SK-N-SH treated with all-trans-retinoic acid at 6 μM for 48 hours (cell line): Measurements from ENCODE around the gene ADCY5.

Experiments used
- ATAC-seq: fragments of 200-7000 bp; cut with Tn5 transposase; 3 replicates; pipeline ENCODE4 v1.9.1; 2020; ENCODE audit warnings: mild to moderate bottlenecking, moderate library complexity
- ARNTL ChIP-seq: fragments of 450-650 bp; formaldehyde crosslinking; IDR thresholded peaks from 2 replicates; pipeline ENCODE4 v1.5.0; 2020; ENCODE audit warnings: low read depth, mild to moderate bottlenecking, moderate library complexity, borderline replicate concordance
- BACH2 ChIP-seq: fragments of 250-450 bp; sonication (Bioruptor Pico); IDR thresholded peaks from 2 replicates; pipeline ENCODE4 v1.9.0; 2021; ENCODE audit warnings: mild to moderate bottlenecking, borderline replicate concordance
- CREB5 ChIP-seq: fragments of 250-450 bp; sonication (Bioruptor Pico); IDR thresholded peaks from 2 replicates; pipeline ENCODE4 v1.5.1; 2020; ENCODE audit warnings: low read depth, mild to moderate bottlenecking, moderate library complexity
- CSDC2 ChIP-seq: fragments of 250-450 bp; sonication (Bioruptor Pico); IDR thresholded peaks from 2 replicates; pipeline ENCODE4 v1.5.0; 2020; ENCODE audit warnings: mild to moderate bottlenecking, moderate library complexity
- ESRRG ChIP-seq: fragments of 250-450 bp; sonication (Bioruptor Pico); IDR thresholded peaks from 2 replicates; pipeline ENCODE4 v1.6.1; 2021; ENCODE audit warnings: mild to moderate bottlenecking
- GLIS3 ChIP-seq: fragments of 250-450 bp; sonication (Bioruptor Pico); IDR thresholded peaks from 2 replicates; pipeline ENCODE4 v1.5.0; 2020; ENCODE audit warnings: mild to moderate bottlenecking, moderate library complexity
- OSR1 ChIP-seq: fragments of 250-450 bp; sonication (Bioruptor Pico); IDR thresholded peaks from 2 replicates; pipeline ENCODE4 v1.8.0; 2022; ENCODE audit warnings: moderate library complexity, mild to moderate bottlenecking, inconsistent platforms
- SNAI2 ChIP-seq: fragments of 250-450 bp; sonication (Bioruptor Pico); IDR thresholded peaks from 2 replicates; pipeline ENCODE4 v1.5.0; 2020; ENCODE audit warnings: mild to moderate bottlenecking, moderate library complexity
- TCF4 ChIP-seq: fragments of 250-450 bp; sonication (Bioruptor Pico); IDR thresholded peaks from 2 replicates; pipeline ENCODE4 v1.8.0; 2021; ENCODE audit warnings: mild to moderate bottlenecking, moderate library complexity, borderline replicate concordance
- TOX ChIP-seq: fragments of 250-450 bp; sonication (Bioruptor Pico); IDR thresholded peaks from 2 replicates; pipeline ENCODE4 v1.8.0; 2021; ENCODE audit warnings: mild to moderate bottlenecking, moderate library complexity, borderline replicate concordance
- ZC3H10 ChIP-seq: fragments of 250-450 bp; sonication (Bioruptor Pico); IDR thresholded peaks from 2 replicates; pipeline ENCODE4 v1.5.1; 2021; ENCODE audit warnings: mild to moderate bottlenecking, moderate library complexity
- ZFP3 ChIP-seq: fragments of 250-450 bp; sonication (Bioruptor Pico); IDR thresholded peaks from 2 replicates; pipeline ENCODE4 v1.5.0; 2020; ENCODE audit warnings: mild to moderate bottlenecking, moderate library complexity
- ZFP30 ChIP-seq: fragments of 450-650 bp; formaldehyde crosslinking; IDR thresholded peaks from 2 replicates; pipeline ENCODE4 v1.5.0; 2022; ENCODE audit warnings: mild to moderate bottlenecking, moderate library complexity
- ZNF565 ChIP-seq: fragments of 450-650 bp; formaldehyde crosslinking; conservative IDR thresholded peaks from 2 replicates; pipeline ENCODE4 v1.5.0; 2020; ENCODE audit warnings: low read depth, mild to moderate bottlenecking, moderate library complexity
- ZNF70 ChIP-seq: fragments of 450-650 bp; formaldehyde crosslinking; IDR thresholded peaks from 2 replicates; pipeline ENCODE4 v1.5.0; 2020; ENCODE audit warnings: mild to moderate bottlenecking, moderate library complexity
- ZNF8 ChIP-seq: fragments of 450-650 bp; formaldehyde crosslinking; IDR thresholded peaks from 2 replicates; pipeline ENCODE4 v1.5.0; 2020; ENCODE audit warnings: mild to moderate bottlenecking, moderate library complexity
- TF ChIP-seq, protein P1 (sequence below): fragments of 250-450 bp; sonication (Bioruptor Pico); IDR thresholded peaks from 2 replicates; pipeline ENCODE4 v1.8.0; 2020; ENCODE audit warnings: mild to moderate bottlenecking, moderate library complexity, borderline replicate concordance
- TF ChIP-seq, protein P2 (sequence below): fragments of 250-450 bp; sonication (Bioruptor Pico); IDR thresholded peaks from 2 replicates; pipeline ENCODE4 v1.8.0; 2021; ENCODE audit warnings: low read depth, mild to moderate bottlenecking, moderate library complexity, borderline replicate concordance
- TF ChIP-seq, protein P3 (sequence below): fragments of 250-450 bp; sonication (Bioruptor Pico); IDR thresholded peaks from 2 replicates; pipeline ENCODE4 v1.5.1; 2021; ENCODE audit warnings: mild to moderate bottlenecking, moderate library complexity

Gene ADCY5

GRCh38 chr3:123284399-123285010 is 164.4 kb downstream of the ADCY5 start (continued):
- TF ChIP-seq, protein P1, sequence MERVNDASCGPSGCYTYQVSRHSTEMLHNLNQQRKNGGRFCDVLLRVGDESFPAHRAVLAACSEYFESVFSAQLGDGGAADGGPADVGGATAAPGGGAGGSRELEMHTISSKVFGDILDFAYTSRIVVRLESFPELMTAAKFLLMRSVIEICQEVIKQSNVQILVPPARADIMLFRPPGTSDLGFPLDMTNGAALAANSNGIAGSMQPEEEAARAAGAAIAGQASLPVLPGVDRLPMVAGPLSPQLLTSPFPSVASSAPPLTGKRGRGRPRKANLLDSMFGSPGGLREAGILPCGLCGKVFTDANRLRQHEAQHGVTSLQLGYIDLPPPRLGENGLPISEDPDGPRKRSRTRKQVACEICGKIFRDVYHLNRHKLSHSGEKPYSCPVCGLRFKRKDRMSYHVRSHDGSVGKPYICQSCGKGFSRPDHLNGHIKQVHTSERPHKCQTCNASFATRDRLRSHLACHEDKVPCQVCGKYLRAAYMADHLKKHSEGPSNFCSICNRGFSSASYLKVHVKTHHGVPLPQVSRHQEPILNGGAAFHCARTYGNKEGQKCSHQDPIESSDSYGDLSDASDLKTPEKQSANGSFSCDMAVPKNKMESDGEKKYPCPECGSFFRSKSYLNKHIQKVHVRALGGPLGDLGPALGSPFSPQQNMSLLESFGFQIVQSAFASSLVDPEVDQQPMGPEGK (CRISPR knock-in tag) = no peak

DNA sequence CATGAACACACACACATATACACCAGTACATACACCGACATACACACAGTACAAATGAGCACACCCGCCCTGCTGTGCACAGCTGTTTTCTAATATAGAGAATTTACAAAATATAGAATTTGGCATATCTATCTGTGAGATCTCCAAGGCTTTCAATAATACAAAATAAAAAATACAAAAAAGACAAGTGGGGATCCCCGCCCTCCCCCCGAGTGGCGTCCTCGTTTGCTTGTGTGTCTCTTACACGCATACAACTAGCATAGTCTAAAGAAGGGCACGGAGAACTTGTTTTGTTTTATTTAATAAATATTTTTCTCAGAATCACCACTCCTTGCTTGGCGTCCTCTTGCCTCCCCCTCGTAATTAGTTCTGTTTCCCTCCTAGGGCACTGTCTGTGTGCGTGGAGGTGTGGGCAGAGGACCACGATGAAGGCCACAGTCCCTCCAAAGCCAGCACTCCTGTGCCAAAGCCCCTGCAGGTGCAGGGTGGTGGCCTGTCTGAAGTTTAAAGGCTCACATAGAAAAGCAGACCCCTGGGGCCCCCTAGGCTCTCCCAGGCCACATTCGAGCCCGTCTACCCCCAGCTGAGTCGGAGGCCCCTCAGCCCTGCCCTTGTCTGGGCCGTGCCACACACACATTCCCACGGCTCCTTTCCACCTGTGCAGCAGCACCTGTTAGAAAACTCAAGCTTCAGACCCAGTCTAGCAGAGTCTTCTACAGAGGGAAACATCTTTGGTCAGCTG is 165.1 kb downstream of the ADCY5 start:
- no peak for ATAC-seq

GRCh38 chr3:123283074-123283473 is 165.8 kb downstream of the ADCY5 start:
- ATAC-seq = no peak
- no peak for TF ChIP-seq ESRRG (CRISPR knock-in tag)
- TF ChIP-seq, protein P2, sequence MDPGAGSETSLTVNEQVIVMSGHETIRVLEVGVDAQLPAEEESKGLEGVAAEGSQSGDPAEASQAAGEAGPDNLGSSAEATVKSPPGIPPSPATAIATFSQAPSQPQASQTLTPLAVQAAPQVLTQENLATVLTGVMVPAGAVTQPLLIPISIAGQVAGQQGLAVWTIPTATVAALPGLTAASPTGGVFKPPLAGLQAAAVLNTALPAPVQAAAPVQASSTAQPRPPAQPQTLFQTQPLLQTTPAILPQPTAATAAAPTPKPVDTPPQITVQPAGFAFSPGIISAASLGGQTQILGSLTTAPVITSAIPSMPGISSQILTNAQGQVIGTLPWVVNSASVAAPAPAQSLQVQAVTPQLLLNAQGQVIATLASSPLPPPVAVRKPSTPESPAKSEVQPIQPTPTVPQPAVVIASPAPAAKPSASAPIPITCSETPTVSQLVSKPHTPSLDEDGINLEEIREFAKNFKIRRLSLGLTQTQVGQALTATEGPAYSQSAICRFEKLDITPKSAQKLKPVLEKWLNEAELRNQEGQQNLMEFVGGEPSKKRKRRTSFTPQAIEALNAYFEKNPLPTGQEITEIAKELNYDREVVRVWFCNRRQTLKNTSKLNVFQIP (CRISPR knock-in tag) = no peak
- TF ChIP-seq SNAI2 (CRISPR knock-in tag) = no peak
- no peak for TF ChIP-seq ZFP3
- no peak for TF ChIP-seq OSR1 (CRISPR knock-in tag)
- no peak for TF ChIP-seq ARNTL (CRISPR knock-in tag)
- TF ChIP-seq TCF4 (CRISPR knock-in tag) = no peak
- TF ChIP-seq, protein P3, sequence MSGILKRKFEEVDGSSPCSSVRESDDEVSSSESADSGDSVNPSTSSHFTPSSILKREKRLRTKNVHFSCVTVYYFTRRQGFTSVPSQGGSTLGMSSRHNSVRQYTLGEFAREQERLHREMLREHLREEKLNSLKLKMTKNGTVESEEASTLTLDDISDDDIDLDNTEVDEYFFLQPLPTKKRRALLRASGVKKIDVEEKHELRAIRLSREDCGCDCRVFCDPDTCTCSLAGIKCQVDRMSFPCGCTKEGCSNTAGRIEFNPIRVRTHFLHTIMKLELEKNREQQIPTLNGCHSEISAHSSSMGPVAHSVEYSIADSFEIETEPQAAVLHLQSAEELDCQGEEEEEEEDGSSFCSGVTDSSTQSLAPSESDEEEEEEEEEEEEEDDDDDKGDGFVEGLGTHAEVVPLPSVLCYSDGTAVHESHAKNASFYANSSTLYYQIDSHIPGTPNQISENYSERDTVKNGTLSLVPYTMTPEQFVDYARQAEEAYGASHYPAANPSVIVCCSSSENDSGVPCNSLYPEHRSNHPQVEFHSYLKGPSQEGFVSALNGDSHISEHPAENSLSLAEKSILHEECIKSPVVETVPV = no peak
- TF ChIP-seq ZNF565 (CRISPR knock-in tag) = no peak

More for the DNA sequence above, 165.1 kb downstream of the ADCY5 start:
- TF ChIP-seq, protein P2 (CRISPR knock-in tag) = no peak
- TF ChIP-seq ZFP30 (CRISPR knock-in tag) = no peak
- no peak for TF ChIP-seq SNAI2 (CRISPR knock-in tag)
- no peak for TF ChIP-seq GLIS3 (CRISPR knock-in tag)
- no peak for TF ChIP-seq TOX
- no peak for TF ChIP-seq ESRRG (CRISPR knock-in tag)
- no peak for TF ChIP-seq OSR1 (CRISPR knock-in tag)
- no peak for TF ChIP-seq CSDC2 (CRISPR knock-in tag)
- no peak for TF ChIP-seq CREB5 (CRISPR knock-in tag)
- TF ChIP-seq, protein P3 = no peak
- TF ChIP-seq ZNF8 (CRISPR knock-in tag) = no peak
- no peak for TF ChIP-seq ZNF70
- no peak for TF ChIP-seq ARNTL (CRISPR knock-in tag)
- no peak for TF ChIP-seq TCF4 (CRISPR knock-in tag)
- no peak for TF ChIP-seq ZC3H10 (CRISPR knock-in tag)
- no peak for TF ChIP-seq BACH2 (CRISPR knock-in tag)
